DND-41 (cell line): Measurements from ENCODE around the gene CASTOR1.

ENCODE experiments used
- ATAC-seq: fragments of 200-7000 bp; cut with Tn5 transposase; 3 replicates; pipeline ENCODE4 v1.9.1; 2021; ENCODE audit warnings: low read depth; ENCODE audit not compliant: insufficient read depth
- DNase-seq: peaks from one replicate; pipeline ENCODE4 v3.0.0-alpha.2; 2020
- H2AFZ ChIP-seq: 2 replicates; pipeline ENCODE4 v1.6.0; 2012; ENCODE audit warnings: low read depth, low read length
- H3K27ac ChIP-seq: 2 replicates; pipeline ENCODE4 v1.5.1; 2012; ENCODE audit warnings: low read length, inconsistent platforms
- H3K27me3 ChIP-seq: fragments of 200-600 bp; sonication (generic); 2 replicates; pipeline ENCODE4 v1.6.0; 2012; ENCODE audit warnings: low read length, mild to moderate bottlenecking, inconsistent platforms; ENCODE audit not compliant: insufficient read depth, poor library complexity
- H3K36me3 ChIP-seq: 2 replicates; pipeline ENCODE4 v1.5.1; 2012; ENCODE audit warnings: low read length, inconsistent platforms; ENCODE audit not compliant: insufficient read depth
- H3K4me1 ChIP-seq: 2 replicates; pipeline ENCODE4 v1.5.1; 2012; ENCODE audit warnings: mild to moderate bottlenecking, low read length; ENCODE audit not compliant: insufficient read depth
- H3K4me2 ChIP-seq: 2 replicates; pipeline ENCODE4 v1.6.0; 2012; ENCODE audit warnings: mild to moderate bottlenecking, moderate library complexity, low read length, inconsistent platforms; ENCODE audit not compliant: insufficient read depth
- H3K4me3 ChIP-seq, 2 experiments: fragments of 200-600 bp in 1 of 2; shearing (Covaris generic) in 1 of 2; 2 replicates each; pipeline ENCODE4 v1.5.1; 2012 to 2016; ENCODE audit warnings: inconsistent platforms in 2 of 2, low read length in 2 of 2, mild to moderate bottlenecking in 2 of 2, low read depth in 1 of 2, moderate library complexity in 1 of 2
- H3K79me2 ChIP-seq: 2 replicates; pipeline ENCODE4 v1.6.0; 2012; ENCODE audit warnings: low read length, inconsistent platforms; ENCODE audit not compliant: insufficient read depth
- H3K9ac ChIP-seq: 2 replicates; pipeline ENCODE4 v1.6.0; 2012; ENCODE audit warnings: low read depth, mild to moderate bottlenecking, inconsistent platforms, low read length, moderate library complexity
- H3K9me3 ChIP-seq: 2 replicates; pipeline ENCODE4 v1.5.1; 2012; ENCODE audit warnings: low read length, moderate library complexity, mild to moderate bottlenecking, inconsistent platforms; ENCODE audit not compliant: insufficient read depth, severe bottlenecking
- H4K20me1 ChIP-seq: 2 replicates; pipeline ENCODE4 v1.6.0; 2012; ENCODE audit warnings: low read length; ENCODE audit not compliant: insufficient read depth
- EZH2 ChIP-seq: IDR thresholded peaks from 3 replicates; pipeline ENCODE4 v1.6.1; 2012; ENCODE audit warnings: borderline replicate concordance, low read depth, mild to moderate bottlenecking, moderate library complexity, low read length, inconsistent platforms; ENCODE audit not compliant: severe bottlenecking
- TF ChIP-seq, protein P1 (sequence below): IDR thresholded peaks from 2 replicates; pipeline ENCODE4 v1.5.1; 2012; ENCODE audit warnings: borderline replicate concordance, low read length, moderate library complexity, mild to moderate bottlenecking; ENCODE audit not compliant: poor library complexity, severe bottlenecking; ENCODE audit errors: extremely low read depth

Gene CASTOR1

DNA sequence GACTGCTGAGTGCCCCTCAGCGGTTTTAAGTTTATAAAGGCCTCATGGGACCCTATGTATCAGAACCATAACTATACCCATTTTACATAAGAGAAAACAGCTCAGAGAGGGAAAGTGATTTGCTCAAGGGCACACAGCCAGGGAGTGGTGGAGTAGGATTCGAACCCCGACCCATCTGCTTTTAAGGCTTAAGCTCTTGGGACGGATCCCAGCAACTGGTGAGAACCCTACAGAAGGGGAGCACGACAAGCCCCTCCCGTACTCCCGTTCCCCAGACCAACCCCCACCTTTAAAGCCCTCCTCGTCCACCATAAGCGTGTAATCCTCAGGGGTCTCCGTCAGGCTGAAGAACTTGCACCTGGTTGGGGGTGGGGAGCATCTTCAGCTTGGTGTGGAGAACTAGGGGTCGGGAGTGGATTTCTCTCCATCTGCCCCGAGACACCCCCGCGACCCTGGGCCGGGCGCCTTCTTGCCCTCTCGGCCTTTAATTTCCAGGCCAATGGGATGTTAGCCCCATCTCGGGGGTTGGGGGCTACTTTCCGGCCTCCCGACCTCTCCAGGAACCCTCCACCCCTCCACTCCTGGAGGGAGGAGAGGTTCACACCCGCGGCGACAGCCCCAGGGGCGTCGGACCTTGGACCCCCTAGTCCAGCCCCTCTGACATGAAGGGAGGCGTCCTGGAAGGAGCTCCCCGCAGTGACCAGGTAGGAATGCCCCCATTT is 725 bp downstream of the CASTOR1 start:
- Histone ChIP-seq H3K36me3 (peaks cover 60% of the 10 kb centered on the region), H3K9ac (peak overlapping the region; percentile 83), H3K79me2 (peaks cover 47% of the 10 kb centered on the region), H3K27ac (peak overlapping the region; percentile 94), H2AFZ (peak overlapping the region; percentile 43), H3K4me3 (peak overlapping the region; percentile 67 to 89; a peak in 3 of 4 replicates), H3K4me2 (peak overlapping the region; percentile 90), H3K27me3 (no peaks in the 10 kb centered on the region), H3K4me1 (peaks cover 85% of the 10 kb centered on the region), H4K20me1 (peaks cover 6% of the 10 kb centered on the region), H3K9me3 (no peaks in the 10 kb centered on the region)
- ATAC-seq (no peak), DNase-seq (peak; percentile 48)
- no peak for TF ChIP-seq EZH2
- TF ChIP-seq, protein P1, sequence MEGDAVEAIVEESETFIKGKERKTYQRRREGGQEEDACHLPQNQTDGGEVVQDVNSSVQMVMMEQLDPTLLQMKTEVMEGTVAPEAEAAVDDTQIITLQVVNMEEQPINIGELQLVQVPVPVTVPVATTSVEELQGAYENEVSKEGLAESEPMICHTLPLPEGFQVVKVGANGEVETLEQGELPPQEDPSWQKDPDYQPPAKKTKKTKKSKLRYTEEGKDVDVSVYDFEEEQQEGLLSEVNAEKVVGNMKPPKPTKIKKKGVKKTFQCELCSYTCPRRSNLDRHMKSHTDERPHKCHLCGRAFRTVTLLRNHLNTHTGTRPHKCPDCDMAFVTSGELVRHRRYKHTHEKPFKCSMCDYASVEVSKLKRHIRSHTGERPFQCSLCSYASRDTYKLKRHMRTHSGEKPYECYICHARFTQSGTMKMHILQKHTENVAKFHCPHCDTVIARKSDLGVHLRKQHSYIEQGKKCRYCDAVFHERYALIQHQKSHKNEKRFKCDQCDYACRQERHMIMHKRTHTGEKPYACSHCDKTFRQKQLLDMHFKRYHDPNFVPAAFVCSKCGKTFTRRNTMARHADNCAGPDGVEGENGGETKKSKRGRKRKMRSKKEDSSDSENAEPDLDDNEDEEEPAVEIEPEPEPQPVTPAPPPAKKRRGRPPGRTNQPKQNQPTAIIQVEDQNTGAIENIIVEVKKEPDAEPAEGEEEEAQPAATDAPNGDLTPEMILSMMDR: no peak

- ATAC-seq (peak; percentile 23), DNase-seq (peak; percentile 92)
- Histone ChIP-seq H4K20me1 (peaks cover 6% of the 10 kb centered on the region), H3K27me3 (no peaks in the 10 kb centered on the region), H3K4me1 (peaks cover 93% of the 10 kb centered on the region), H3K4me3 (peak overlapping the region; percentile 67 to 89; a peak in 3 of 4 replicates), H3K79me2 (peaks cover 54% of the 10 kb centered on the region), H3K9ac (peak overlapping the region; percentile 83), H3K9me3 (no peaks in the 10 kb centered on the region), H2AFZ (no peak overlapping the region), H3K27ac (peak overlapping the region; percentile 94), H3K4me2 (peak overlapping the region; percentile 90), H3K36me3 (peaks cover 60% of the 10 kb centered on the region)
- TF ChIP-seq, protein P1: peak; percentile 87
- TF ChIP-seq EZH2: no peak
Observed at GRCh38 chr22:30287648-30288418, 1.5 kb downstream of the CASTOR1 start.

GRCh38 chr22:30286813-30287647 is 2.3 kb downstream of the CASTOR1 start:
- ATAC-seq: peak; percentile 20; the same call in 2 of the 3 replicates
- H3K4me1 ChIP-seq: peaks cover 97% of the 10 kb centered on the region
- no peaks in the 10 kb centered on the region for H3K27me3 ChIP-seq
- peak overlapping the region; percentile 24; the same call in 1 of the 2 replicates for H3K9ac ChIP-seq
- peak overlapping the region; percentile 94 for H3K27ac ChIP-seq
- DNase-seq: peak; percentile 86
- no peaks in the 10 kb centered on the region for H3K9me3 ChIP-seq
- TF ChIP-seq, protein P1: peak; percentile 92
- TF ChIP-seq EZH2: no peak
- H3K4me2 ChIP-seq: peak overlapping the region; percentile 90
- H3K4me3 ChIP-seq: peak overlapping the region in 1 of 2 experiments; percentile 22; a peak in 2 of 4 replicates
- H3K36me3 ChIP-seq: peaks cover 52% of the 10 kb centered on the region
- no peak overlapping the region for H2AFZ ChIP-seq
- H4K20me1 ChIP-seq: peaks cover 6% of the 10 kb centered on the region
- H3K79me2 ChIP-seq: peaks cover 55% of the 10 kb centered on the region
